Esophagus (tissue), 2 donors: ENCODE measurements around the gene VRK3. TPM values are rescaled to one million over a fixed set of nuclear protein-coding genes. Genes with fewer than 3 reads are reported as not detected.

Experiments
- H3K27ac ChIP-seq, 2 donors: one replicate each; pipeline ENCODE4 v1.5.1; 2013; ENCODE audit warnings: low read depth in 2 of 2, mild to moderate bottlenecking in 2 of 2, inconsistent platforms in 1 of 2, low read length in 1 of 2, moderate library complexity in 1 of 2
- H3K27me3 ChIP-seq, 2 donors: one replicate each; pipeline ENCODE4 v1.6.1; 2013; ENCODE audit warnings: low read length in 2 of 2, control low read depth in 1 of 2, mild to moderate bottlenecking in 1 of 2; ENCODE audit not compliant: insufficient read depth in 2 of 2, control insufficient read depth in 1 of 2
- H3K36me3 ChIP-seq, 2 donors: one replicate each; pipeline ENCODE4 v1.6.1; 2013; ENCODE audit warnings: low read length in 1 of 2; ENCODE audit not compliant: control insufficient read depth in 2 of 2, insufficient read depth in 2 of 2
- H3K4me1 ChIP-seq, 2 donors: one replicate each; pipeline ENCODE4 v1.6.1; 2013; ENCODE audit warnings: low read length in 1 of 2; ENCODE audit not compliant: control insufficient read depth in 2 of 2, insufficient read depth in 2 of 2
- H3K4me3 ChIP-seq, 2 donors: one replicate each; pipeline ENCODE4 v1.5.1; 2013; ENCODE audit warnings: low read length in 2 of 2, mild to moderate bottlenecking in 2 of 2, low read depth in 1 of 2, moderate library complexity in 1 of 2
- H3K9me3 ChIP-seq, 2 donors: one replicate each; pipeline ENCODE4 v1.6.1; 2013; ENCODE audit warnings: mild to moderate bottlenecking in 2 of 2, low read depth in 1 of 2, low read length in 1 of 2, moderate library complexity in 1 of 2; ENCODE audit not compliant: control insufficient read depth in 2 of 2, insufficient read depth in 1 of 2
- WGBS, 2 donors: extraction: QIAGEN DNeasy Blood & Tissue Kit; methylation state at CpG; one replicate each; pipeline ENCODE4 v1.1.7; 2013; 5-methylcytosine and 5-hydroxymethylcytosine counted together
- polyA plus RNA-seq, 2 donors: library from polyadenylated mRNA; stranded (reverse); fragments of 200-250 nt; gene quantifications; one replicate each; pipeline ENCODE4 v1.2.3, GENCODE V29; 2013
- donor health status: healthy with polysubstance abuse.
- donor health status: Bipolar disorder and iron deficiency.

The VRK3 gene
- polyA plus RNA-seq, 2 donors = 12.5 to 14.1 TPM

DNA sequence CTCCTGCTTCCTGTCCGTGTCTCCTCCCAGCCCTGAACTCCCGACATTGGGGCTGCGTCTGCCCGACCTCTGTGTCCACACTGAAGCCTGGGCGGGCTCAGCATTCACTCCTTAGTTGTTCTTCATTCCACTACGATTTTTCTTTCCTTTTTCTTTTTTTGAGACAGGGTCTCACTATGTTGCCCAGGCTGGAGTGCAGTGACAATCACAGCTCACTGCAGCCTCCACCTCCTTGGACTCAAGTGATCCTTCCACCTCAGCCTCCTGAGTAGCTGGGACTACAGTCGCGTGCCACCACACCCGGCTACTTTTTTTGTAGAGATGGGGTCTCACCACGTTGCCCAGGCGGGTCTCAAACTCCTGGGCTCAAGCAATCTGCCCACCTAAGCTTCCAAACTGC, 40.7 kb downstream of the VRK3 start:
- Histone ChIP-seq H3K27ac (no peak overlapping the region), H3K9me3 (no peaks in the 10 kb centered on the region), H3K4me1 (no peaks in the 10 kb centered on the region), H3K27me3 (no peaks in the 10 kb centered on the region), H3K4me3 (no peak overlapping the region), H3K36me3 (peaks cover 13 to 37% of the 10 kb centered on the region in 2 donors)
- 89 to 90% methylated on average over 11 of the region's 11 CpGs for WGBS, 2 donors

DNA sequence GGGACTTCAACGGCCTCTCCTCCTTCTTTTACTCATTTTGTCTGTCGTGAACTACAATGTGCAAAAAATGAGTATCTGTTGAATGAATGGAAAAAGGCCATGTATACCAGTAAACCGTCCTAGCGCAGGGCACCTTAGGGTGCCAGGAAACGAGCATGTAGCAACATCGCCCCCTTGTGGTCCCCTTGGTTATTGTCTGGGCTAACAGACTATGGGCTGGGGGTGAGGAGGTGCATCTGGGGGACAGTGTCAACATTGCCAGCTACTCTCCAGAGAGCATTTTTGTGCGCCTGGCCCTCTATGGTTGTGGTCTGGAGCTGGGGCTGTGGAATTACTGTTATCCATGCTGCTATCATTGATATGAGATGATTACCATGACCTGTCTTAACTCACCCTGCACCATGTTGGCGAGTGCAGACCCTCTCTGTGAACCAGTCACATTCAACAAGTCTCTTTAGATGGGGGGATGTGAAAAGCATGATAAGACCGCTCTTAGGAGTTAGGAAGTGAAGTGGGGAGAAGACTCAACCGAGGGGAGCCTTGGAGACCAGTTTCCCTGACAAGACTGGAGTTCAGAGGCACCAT, 41.4 kb downstream of the VRK3 start:
- Histone ChIP-seq H3K9me3 (no peaks in the 10 kb centered on the region), H3K4me1 (no peaks in the 10 kb centered on the region), H3K27me3 (no peaks in the 10 kb centered on the region), H3K36me3 (peaks cover 9 to 32% of the 10 kb centered on the region in 2 donors), H3K4me3 (no peak overlapping the region), H3K27ac (no peak overlapping the region)
- 43% methylated on average over 10 of the region's 10 CpGs for WGBS, 2 donors

DNA sequence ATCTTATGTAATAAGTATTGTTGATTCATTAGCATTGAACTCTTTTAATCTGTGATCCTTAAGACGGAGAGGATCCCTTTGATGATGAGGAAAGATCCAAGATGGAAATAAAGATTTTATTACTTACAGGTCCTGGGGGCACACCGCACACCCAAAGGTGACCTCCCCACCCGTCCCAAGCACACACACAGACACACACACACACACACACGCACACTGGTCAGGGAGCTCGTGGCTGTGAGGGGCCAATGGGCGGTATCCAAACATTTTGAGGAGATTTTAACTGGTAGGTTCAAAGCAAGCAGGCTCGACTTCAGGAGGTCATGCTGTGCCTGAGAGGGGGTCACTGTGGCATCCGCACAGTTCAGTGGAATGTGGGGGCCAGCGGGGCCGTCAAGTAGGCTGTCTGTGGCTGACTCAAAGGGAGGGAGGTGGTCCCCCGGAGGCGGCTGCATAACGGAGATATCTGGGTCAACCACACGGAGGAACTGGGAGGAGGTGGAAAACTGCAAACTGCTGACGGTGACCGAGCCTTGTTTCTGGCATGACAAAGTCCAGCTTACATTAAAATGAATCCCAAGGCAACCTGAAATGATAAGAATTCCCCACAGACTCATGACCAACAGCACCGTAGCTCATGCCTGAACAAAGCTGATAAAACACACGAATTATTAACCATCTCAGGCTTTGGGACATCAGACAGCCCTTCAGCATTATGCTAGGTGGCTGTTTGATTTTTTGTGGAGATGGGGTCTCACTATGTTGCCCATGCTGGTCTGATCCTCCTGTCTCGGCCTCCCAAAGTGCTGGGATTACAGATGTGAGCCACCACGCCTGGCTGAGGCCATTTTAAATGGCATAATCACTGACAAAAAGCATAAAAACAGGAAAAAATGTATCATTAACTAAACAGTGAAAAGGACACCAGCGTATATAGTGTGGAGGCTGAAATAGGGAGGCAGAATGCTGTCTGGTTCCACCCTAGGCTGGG, 43.3 kb downstream of the VRK3 start:
- no peaks in the 10 kb centered on the region for H3K9me3 ChIP-seq
- H3K27ac ChIP-seq = no peak overlapping the region
- H3K36me3 ChIP-seq = peaks cover 7 to 33% of the 10 kb centered on the region in 2 donors
- H3K4me1 ChIP-seq = no peaks in the 10 kb centered on the region
- no peaks in the 10 kb centered on the region for H3K27me3 ChIP-seq
- 77 to 85% methylated on average over 21 of the region's 21 CpGs for WGBS, 2 donors
- H3K4me3 ChIP-seq = no peak overlapping the region

DNA sequence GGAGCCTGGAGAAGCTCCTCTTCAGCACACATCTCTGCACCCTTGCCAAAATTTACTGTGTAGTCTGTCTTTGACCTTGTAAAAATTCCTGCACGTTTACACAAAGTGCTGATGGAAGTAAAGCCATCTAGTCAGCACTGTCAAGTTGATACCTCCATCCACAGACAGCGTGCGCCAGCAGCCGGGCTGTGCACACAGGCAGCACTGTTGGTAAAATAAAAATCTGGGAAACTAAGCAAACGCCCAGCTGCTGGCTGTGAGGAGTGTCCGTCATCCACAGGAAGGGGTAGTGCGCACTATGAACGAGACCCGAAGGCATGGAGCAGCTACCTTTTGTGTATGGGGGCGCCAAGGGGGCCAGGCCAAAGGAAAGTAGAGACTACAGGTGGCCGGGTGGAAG, 46.8 kb downstream of the VRK3 start:
- Histone ChIP-seq H3K27me3 (no peaks in the 10 kb centered on the region), H3K36me3 (peaks cover 5 to 13% of the 10 kb centered on the region in 2 donors), H3K4me3 (no peak overlapping the region), H3K9me3 (no peaks in the 10 kb centered on the region), H3K4me1 (no peaks in the 10 kb centered on the region), H3K27ac (no peak overlapping the region)
- WGBS, 2 donors = 84 to 86% methylated on average over 11 of the region's 11 CpGs

DNA sequence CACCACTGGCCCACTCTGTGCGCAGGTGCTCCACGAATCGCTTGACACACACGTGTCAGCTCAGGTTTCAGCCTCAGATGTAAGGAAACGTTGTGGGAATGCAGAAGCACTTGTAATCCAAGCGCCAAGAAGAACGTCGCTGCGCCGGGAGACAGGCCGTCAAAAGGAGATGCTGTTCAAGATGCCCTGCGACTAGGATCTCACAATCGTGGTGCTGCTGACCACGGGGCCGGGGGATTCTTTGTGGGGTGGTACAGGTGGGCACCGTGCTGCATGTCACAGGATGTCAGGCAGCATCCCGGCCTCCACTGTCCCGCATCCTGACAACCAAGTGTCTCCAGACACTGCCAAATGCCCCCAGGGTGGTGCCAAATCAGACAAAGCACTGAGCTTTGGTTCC, 47.3 kb downstream of the VRK3 start:
- no peak overlapping the region for H3K27ac ChIP-seq
- H3K27me3 ChIP-seq = no peaks in the 10 kb centered on the region
- H3K36me3 ChIP-seq = peaks cover 5 to 13% of the 10 kb centered on the region in 2 donors
- H3K4me1 ChIP-seq = no peaks in the 10 kb centered on the region
- H3K9me3 ChIP-seq = no peaks in the 10 kb centered on the region
- WGBS, 2 donors = 85% methylated on average over 18 of the region's 18 CpGs
- H3K4me3 ChIP-seq = no peak overlapping the region

DNA sequence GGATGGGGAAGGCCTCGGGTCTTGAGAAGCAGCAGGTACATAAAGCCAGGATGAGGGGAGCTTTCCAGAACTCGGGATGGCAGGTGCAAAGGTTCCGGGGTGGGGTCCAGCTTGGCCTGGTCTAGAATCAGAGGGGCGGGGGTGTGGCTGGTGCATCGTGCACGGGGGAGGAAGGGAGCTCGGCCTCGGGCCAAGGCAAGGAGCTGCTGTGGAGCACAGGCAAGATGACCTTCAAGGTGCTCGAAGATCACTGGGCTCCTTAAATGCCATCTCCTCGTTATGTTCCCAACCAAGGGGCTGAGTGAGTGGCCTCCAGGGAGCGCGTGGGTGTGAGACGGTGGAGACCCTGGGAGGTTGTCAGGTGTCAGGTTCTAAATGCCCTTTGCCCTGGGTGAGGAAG, 48.1 kb downstream of the VRK3 start:
- Histone ChIP-seq H3K27me3 (no peaks in the 10 kb centered on the region), H3K4me1 (peaks cover 0 to 2% of the 10 kb centered on the region in 2 donors), H3K36me3 (peaks cover 5 to 13% of the 10 kb centered on the region in 2 donors), H3K9me3 (no peaks in the 10 kb centered on the region), H3K27ac (no peak overlapping the region), H3K4me3 (no peak overlapping the region)
- 80 to 85% methylated on average over 13 of the region's 13 CpGs for WGBS, 2 donors

DNA sequence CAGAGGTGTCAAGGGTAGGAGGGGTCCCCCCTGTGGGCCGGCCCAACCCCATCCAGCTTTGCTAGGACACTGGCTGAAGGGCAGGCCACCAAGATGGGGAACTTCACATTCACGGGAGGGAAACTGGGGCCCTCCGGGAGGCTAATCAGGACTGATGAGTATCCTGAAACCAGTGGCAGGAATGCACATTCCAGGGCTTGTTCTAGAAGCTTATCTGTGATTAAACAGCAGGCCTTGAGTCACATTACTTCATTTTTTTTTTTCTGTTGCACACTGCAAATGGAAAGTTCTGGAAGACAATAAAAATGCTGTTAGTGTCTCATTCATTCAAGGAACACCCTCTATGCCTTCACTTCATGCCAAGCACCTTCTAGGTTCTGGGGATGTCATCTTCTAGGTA, 48.7 kb downstream of the VRK3 start:
- WGBS, 2 donors = 81 to 87% methylated on average over 3 of the region's 3 CpGs
- H3K27ac ChIP-seq = no peak overlapping the region
- H3K36me3 ChIP-seq = peaks cover 5 to 9% of the 10 kb centered on the region in 2 donors
- H3K27me3 ChIP-seq = no peaks in the 10 kb centered on the region
- peaks cover 0 to 3% of the 10 kb centered on the region in 2 donors for H3K4me1 ChIP-seq
- no peaks in the 10 kb centered on the region for H3K9me3 ChIP-seq
- H3K4me3 ChIP-seq = no peak overlapping the region

DNA sequence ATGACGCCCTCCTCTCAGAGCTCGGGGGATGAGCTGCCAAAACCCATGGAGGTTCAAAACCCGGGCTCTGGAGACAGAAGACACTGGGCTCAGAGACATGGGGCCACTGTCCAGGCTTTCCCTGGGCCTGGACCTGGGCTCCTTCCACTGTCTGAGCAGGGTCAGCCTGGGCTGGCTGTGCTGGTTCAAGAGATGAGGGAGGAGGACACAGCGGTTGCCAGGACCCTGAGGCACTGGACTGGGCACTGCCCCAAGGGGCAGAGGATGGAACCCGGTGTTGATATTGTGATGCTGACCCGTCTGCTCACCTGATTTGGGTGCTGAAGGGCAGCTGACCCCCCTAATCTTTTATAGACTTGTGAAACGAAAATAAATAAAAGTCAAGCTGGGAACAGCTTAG, 50.1 kb downstream of the VRK3 start:
- no peaks in the 10 kb centered on the region for H3K27me3 ChIP-seq
- H3K36me3 ChIP-seq = peaks cover 5 to 9% of the 10 kb centered on the region in 2 donors
- 78 to 80% methylated on average over 7 of the region's 7 CpGs for WGBS, 2 donors
- no peak overlapping the region for H3K4me3 ChIP-seq
- H3K4me1 ChIP-seq = peaks cover 0 to 3% of the 10 kb centered on the region in 2 donors
- no peaks in the 10 kb centered on the region for H3K9me3 ChIP-seq
- no peak overlapping the region for H3K27ac ChIP-seq

DNA sequence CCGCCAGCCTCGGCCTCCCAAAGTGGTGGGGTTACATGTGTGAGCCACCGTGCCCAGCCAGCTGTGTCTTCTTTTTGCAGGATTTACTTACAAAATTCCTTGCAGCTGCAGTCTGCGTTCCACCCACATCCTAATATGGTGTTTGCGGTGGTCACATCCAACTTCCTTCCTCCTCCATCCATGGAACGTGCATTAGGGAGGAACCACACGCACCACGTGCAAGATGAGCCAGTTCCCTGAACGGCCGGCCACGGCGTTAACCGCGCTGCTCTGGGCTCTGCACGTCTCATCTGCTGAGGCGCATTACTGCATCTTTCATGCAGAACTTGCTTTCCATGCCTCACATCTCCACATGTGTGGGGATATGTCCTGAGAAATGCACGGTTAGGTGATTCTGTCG, 51.2 kb downstream of the VRK3 start:
- H3K27ac ChIP-seq = no peak overlapping the region
- no peak overlapping the region for H3K4me3 ChIP-seq
- WGBS, 2 donors = 88% methylated on average over 18 of the region's 18 CpGs
- no peaks in the 10 kb centered on the region for H3K9me3 ChIP-seq
- H3K27me3 ChIP-seq = no peaks in the 10 kb centered on the region
- peaks cover 5 to 9% of the 10 kb centered on the region in 2 donors for H3K36me3 ChIP-seq
- peaks cover 0 to 3% of the 10 kb centered on the region in 2 donors for H3K4me1 ChIP-seq
